Activated CD8-positive, alpha-beta memory T cell treated with anti-CD3 and anti-CD28 coated beads, Interleukin-2, amount 50 U/mL, for 1 hour (primary cell): ENCODE results near the gene NELFCD.
"Not testable (repeated sequence)": the region's sequence is repeated elsewhere in the genome, so short reads cannot be mapped to it uniquely, and the experiment has no call there.

Source experiments
- DNase-seq: peaks from one replicate; pipeline ENCODE4 v3.0.0-alpha.2; 2020; ENCODE audit errors: extremely low read depth

NELFCD gene

GRCh38 chr20:58973179-58973578 is 7.9 kb upstream of the NELFCD start:
- DNase-seq, result no peak

- DNase-seq, result no peak
Measured at GRCh38 chr20:58973866-58974265, 7.2 kb upstream of the NELFCD start.

- no peak for DNase-seq
Measured at GRCh38 chr20:58975353-58975752, 5.7 kb upstream of the NELFCD start.

GRCh38 chr20:58976061-58976730 is 4.9 kb upstream of the NELFCD start:
- DNase-seq, result no peak

GRCh38 chr20:58978351-58979190 is 2.5 kb upstream of the NELFCD start:
- DNase-seq, result no peak

- DNase-seq, result no peak
Measured at GRCh38 chr20:58981628-58982364, 740 bp downstream of the NELFCD start.

- DNase-seq, result no peak
Measured at GRCh38 chr20:58982406-58983114, 1.5 kb downstream of the NELFCD start.

GRCh38 chr20:58983115-58983468 is 2.0 kb downstream of the NELFCD start:
- not testable (repeated sequence) for DNase-seq

- DNase-seq, result no peak
Measured at GRCh38 chr20:58984691-58985090, 3.6 kb downstream of the NELFCD start.

GRCh38 chr20:58985656-58986055 is 4.6 kb downstream of the NELFCD start:
- no peak for DNase-seq

GRCh38 chr20:58986286-58986967 is 5.4 kb downstream of the NELFCD start:
- DNase-seq, result no peak

GRCh38 chr20:58986968-58987517 is 6.0 kb downstream of the NELFCD start:
- no peak for DNase-seq

GRCh38 chr20:58987790-58988564 is 6.9 kb downstream of the NELFCD start:
- no peak for DNase-seq

GRCh38 chr20:58988565-58988882 is 7.5 kb downstream of the NELFCD start:
- DNase-seq, result no peak

GRCh38 chr20:58989196-58989595 is 8.1 kb downstream of the NELFCD start:
- no peak for DNase-seq

GRCh38 chr20:58990651-58991445 is 9.8 kb downstream of the NELFCD start:
- no peak for DNase-seq

GRCh38 chr20:58991715-58992114 is 10.7 kb downstream of the NELFCD start:
- no peak for DNase-seq

- DNase-seq, result no peak
Measured at GRCh38 chr20:58992911-58993310, 11.9 kb downstream of the NELFCD start.
